Liver (tissue), 9 donors: ENCODE measurements around the gene AMDHD1. TPM values are rescaled to one million over a fixed set of nuclear protein-coding genes. Genes with fewer than 3 reads are reported as not detected.
A peak's percentile ranks its signal among the peaks of the same experiment; 100 is the strongest.

ENCODE experiments used
- DNase-seq: peaks from one replicate; pipeline ENCODE4 v3.0.0-alpha.2; 2017; ENCODE audit warnings: low spot score
- H3K27ac ChIP-seq, 2 donors: one replicate each; pipeline ENCODE4 v1.7.0; 2013; ENCODE audit warnings: inconsistent platforms in 2 of 2, low read length in 2 of 2, control low read depth in 1 of 2, low read depth in 1 of 2, mild to moderate bottlenecking in 1 of 2
- H3K27me3 ChIP-seq, 4 donors: one replicate each; pipeline versions ENCODE4 v1.6.1 to v1.7.0; 2013; ENCODE audit warnings: low read length in 3 of 4, inconsistent platforms in 1 of 4, mild to moderate bottlenecking in 1 of 4, moderate library complexity in 1 of 4; ENCODE audit not compliant: control insufficient read depth in 4 of 4, insufficient read depth in 4 of 4
- H3K36me3 ChIP-seq, 4 donors: one replicate each; pipeline versions ENCODE4 v1.6.1 to v1.7.0; 2013; ENCODE audit warnings: low read length in 3 of 4, mild to moderate bottlenecking in 3 of 4, low read depth in 1 of 4, moderate library complexity in 1 of 4; ENCODE audit not compliant: control insufficient read depth in 4 of 4, insufficient read depth in 3 of 4
- H3K4me1 ChIP-seq, 4 donors: one replicate each; pipeline versions ENCODE4 v1.6.1 to v1.7.0; 2013; ENCODE audit warnings: low read length in 3 of 4, mild to moderate bottlenecking in 3 of 4, moderate library complexity in 1 of 4; ENCODE audit not compliant: control insufficient read depth in 4 of 4, insufficient read depth in 4 of 4
- H3K4me3 ChIP-seq, 3 donors: one replicate each; pipeline versions ENCODE4 v1.6.1 to v1.7.0; 2013; ENCODE audit warnings: low read length in 3 of 3, control low read depth in 1 of 3, low read depth in 1 of 3, mild to moderate bottlenecking in 1 of 3
- H3K9ac ChIP-seq, 2 donors: one replicate each; pipeline ENCODE4 v1.7.0; 2013; ENCODE audit warnings: low read length in 2 of 2, mild to moderate bottlenecking in 2 of 2, moderate library complexity in 2 of 2, control low read depth in 1 of 2, low read depth in 1 of 2
- H3K9me3 ChIP-seq, 4 donors: one replicate each; pipeline versions ENCODE4 v1.6.1 to v1.7.0; 2013; ENCODE audit warnings: low read length in 3 of 4; ENCODE audit not compliant: control insufficient read depth in 4 of 4
- ATF3 ChIP-seq: IDR thresholded peaks from 2 replicates; pipeline ENCODE4 v1.6.1; 2016; ENCODE audit warnings: antibody characterized with exemption
- CTCF ChIP-seq: fragments of 150-350 bp; IDR thresholded peaks from 2 replicates; pipeline ENCODE4 v1.5.1; 2017; ENCODE audit warnings: improper control_type of control experiment, low read depth, low read length; ENCODE audit not compliant: missing input control
- EGR1 ChIP-seq, 2 donors: IDR thresholded peaks; 2 replicates each; pipeline ENCODE4 v1.6.1; 2016 to 2018; ENCODE audit warnings: antibody characterized with exemption in 2 of 2, low read depth in 2 of 2
- FOXA1 ChIP-seq: IDR thresholded peaks from 2 replicates; pipeline ENCODE4 v1.6.1; 2016; ENCODE audit warnings: antibody characterized with exemption
- FOXA2 ChIP-seq: IDR thresholded peaks from 2 replicates; pipeline ENCODE4 v1.6.1; 2016; ENCODE audit warnings: antibody characterized with exemption
- GABPA ChIP-seq, 2 donors: IDR thresholded peaks in 1 of 2; conservative IDR thresholded peaks in 1 of 2; 2 replicates each; pipeline ENCODE4 v1.6.1; 2016; ENCODE audit warnings: antibody characterized with exemption in 2 of 2, mild to moderate bottlenecking in 1 of 2, moderate library complexity in 1 of 2
- HNF4A ChIP-seq, 2 donors: conservative IDR thresholded peaks; 2 replicates each; pipeline ENCODE4 v1.6.1; 2016; ENCODE audit warnings: antibody characterized with exemption in 2 of 2, mild to moderate bottlenecking in 2 of 2
- HNF4G ChIP-seq: IDR thresholded peaks from 2 replicates; pipeline ENCODE4 v1.6.1; 2016; ENCODE audit warnings: antibody characterized with exemption
- JUND ChIP-seq, 2 donors: IDR thresholded peaks; 2 replicates each; pipeline ENCODE4 v1.6.1; 2016; ENCODE audit warnings: antibody characterized with exemption in 2 of 2
- MAX ChIP-seq: IDR thresholded peaks from 2 replicates; pipeline ENCODE4 v1.6.1; 2016; ENCODE audit warnings: antibody characterized with exemption
- NR2F2 ChIP-seq: IDR thresholded peaks from 2 replicates; pipeline ENCODE4 v1.6.1; 2016; ENCODE audit warnings: antibody characterized with exemption
- RAD21 ChIP-seq, 2 donors: IDR thresholded peaks; 2 replicates each; pipeline ENCODE4 v1.6.1; 2016; ENCODE audit warnings: antibody characterized with exemption in 2 of 2, mild to moderate bottlenecking in 2 of 2
- REST ChIP-seq: IDR thresholded peaks from 2 replicates; pipeline ENCODE4 v1.6.1; 2016; ENCODE audit warnings: antibody characterized with exemption, mild to moderate bottlenecking
- RXRA ChIP-seq, 2 donors: IDR thresholded peaks; 2 replicates each; pipeline ENCODE4 v1.6.1; 2017 to 2018; ENCODE audit warnings: antibody characterized with exemption in 2 of 2, mild to moderate bottlenecking in 1 of 2
- SP1 ChIP-seq: IDR thresholded peaks from 2 replicates; pipeline ENCODE4 v1.6.1; 2018; ENCODE audit warnings: antibody characterized with exemption, mild to moderate bottlenecking
- TAF1 ChIP-seq: conservative IDR thresholded peaks from 2 replicates; pipeline ENCODE4 v1.6.1; 2016; ENCODE audit warnings: antibody characterized with exemption, mild to moderate bottlenecking
- YY1 ChIP-seq: IDR thresholded peaks from 2 replicates; pipeline ENCODE4 v1.6.1; 2016; ENCODE audit warnings: antibody characterized with exemption, mild to moderate bottlenecking
- ZBTB33 ChIP-seq: IDR thresholded peaks from 2 replicates; pipeline ENCODE4 v1.6.1; 2016; ENCODE audit warnings: antibody characterized with exemption
- WGBS: extraction: QIAGEN DNeasy Blood & Tissue Kit; methylation state at CpG from one replicate; pipeline ENCODE4 v1.1.7; 2013; 5-methylcytosine and 5-hydroxymethylcytosine counted together
- polyA plus RNA-seq, 2 donors: library from polyadenylated mRNA; stranded (reverse) in 1 of 2; unstranded in 1 of 2; fragments of 200-250 nt in 1 of 2; fragments of >200 nt in 1 of 2; fragmentation: Nextera tagmentation in 1 of 2; extraction: Ambion mirVana in 1 of 2; gene quantifications; one replicate each; pipeline versions ENCODE4 v1.2.1 to v1.2.3, GENCODE V29; 2013 to 2015
- total RNA-seq, 2 donors: library from RNA; depleted of rRNA; stranded (reverse); fragments of >200 nt; gene quantifications; one replicate each; pipeline ENCODE4 v1.2.3, GENCODE V29; 2014
- donor health status: healthy.
- donor health status: healthy.
- donor health status: healthy.
- donor health status: healthy.
- donor health status: healthy.

AMDHD1 gene
- total and polyA plus RNA-seq, 4 donors: 50.3 to 124 (median 80.7) TPM

GRCh38 chr12:95995238-95996031 lies 52.3 kb downstream of the AMDHD1 start:
- Histone ChIP-seq H3K4me1 (peaks cover 7 to 42% (median 19%) of the 10 kb centered on the region in 4 donors), H3K36me3 (peaks cover 0 to 28% (median 14%) of the 10 kb centered on the region in 4 donors), H3K9me3 (no peaks in the 10 kb centered on the region), H3K4me3 (peak overlapping the region; percentile 34 to 75 (median 56)), H3K9ac (peak overlapping the region in 1 of 2 donors; percentile 33), H3K27me3 (no peaks in the 10 kb centered on the region), H3K27ac (peak overlapping the region; percentile 79 to 84)
- no peak for DNase-seq
- 53% methylated on average over 29 of the region's 29 CpGs for WGBS
- TF ChIP-seq TAF1 (peak; percentile 39), YY1 (no peak)

GRCh38 chr12:95996034-95996658 lies 53.0 kb downstream of the AMDHD1 start, which contains the start of gene HAL:
TSS of gene HAL (minus strand) at chr12:95996344. CDS start at chr12:95995910, 434 bp downstream.
- TF ChIP-seq FOXA2 (peak; percentile 92), FOXA1 (peak; percentile 86), SP1 (peak; percentile 93), JUND (IDR thresholded peaks at IDR 0.05) (peak; percentile 81 to 91), YY1 (peak; percentile 94), CTCF (no peak), TAF1 (no peak), REST (peak; percentile 84), MAX (peak; percentile 96), HNF4G (peak; percentile 64), RAD21 (IDR thresholded peaks at IDR 0.05) (peak; percentile 49 to 64), GABPA (IDR thresholded peaks at IDR 0.05 in 1 of 2, conservative IDR thresholded peaks at IDR 0.05 in 1 of 2) (peak in 1 of 2 donors; percentile 79), RXRA (IDR thresholded peaks at IDR 0.05) (peak; percentile 89 to 98), EGR1 (IDR thresholded peaks at IDR 0.05; ENCODE audit: low read depth in 2 of 2) (peak; percentile 9 to 85), NR2F2 (peak; percentile 90), HNF4A (conservative IDR thresholded peaks at IDR 0.05) (peak; percentile 87 to 94), ATF3 (peak; percentile 72), ZBTB33 (peak; percentile 95)
- H3K36me3 ChIP-seq: peaks cover 0 to 31% (median 16%) of the 10 kb centered on the region in 4 donors
- WGBS: 17% methylated on average over 7 of the region's 7 CpGs
- peak within 1 kb of the TSS in 1 of 2 donors; percentile 60 for H3K9ac ChIP-seq
- H3K27me3 ChIP-seq: no peaks in the 10 kb centered on the region
- H3K27ac ChIP-seq: peak within 1 kb of the TSS; percentile 79 to 84
- H3K4me3 ChIP-seq: peak within 1 kb of the TSS; percentile 34 to 75 (median 56)
- H3K4me1 ChIP-seq: peaks cover 7 to 42% (median 19%) of the 10 kb centered on the region in 4 donors
- DNase-seq: peak; percentile 44
- no peaks in the 10 kb centered on the region for H3K9me3 ChIP-seq
